ENCODE results near the gene CISD3.

DNA sequence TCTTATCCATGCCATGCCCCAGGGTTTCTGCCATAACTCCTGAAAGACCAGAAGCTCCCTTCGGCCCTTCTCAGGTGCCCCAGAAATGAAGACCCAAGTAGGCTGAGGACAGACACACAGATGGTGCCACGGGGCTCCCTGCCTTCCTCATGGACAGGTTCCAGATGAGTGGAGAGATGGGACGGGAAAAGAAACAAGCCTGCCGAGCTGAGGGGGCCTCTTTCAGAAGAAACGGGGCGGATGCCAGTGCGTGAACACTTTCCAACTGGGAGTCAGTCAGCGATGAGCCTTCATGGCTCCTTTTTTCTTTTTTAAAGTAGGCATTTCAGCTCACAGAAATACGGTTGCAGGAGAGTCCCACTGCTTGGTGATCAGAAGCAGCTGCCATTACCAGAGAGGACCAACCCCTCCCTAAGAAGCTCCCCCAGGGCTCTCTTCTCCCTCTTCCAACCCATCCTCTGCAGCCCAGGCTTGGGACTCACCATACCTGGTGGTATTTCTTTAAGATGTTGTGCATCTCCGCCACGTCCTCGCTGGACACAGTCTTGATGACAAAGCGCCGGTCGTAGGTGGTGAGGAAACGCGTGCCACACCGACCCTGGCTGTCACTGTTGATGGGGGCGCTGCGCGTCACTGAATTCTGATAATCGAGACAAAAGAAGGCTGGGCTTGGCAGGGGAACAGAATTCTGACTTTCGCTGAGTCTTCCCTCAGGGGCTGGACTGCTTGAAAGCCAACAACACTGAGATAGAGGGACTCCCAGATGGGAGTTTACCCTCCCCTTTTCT, 50.0 kb downstream of the CISD3 start:
- TF ChIP-seq GATA2 (IDR thresholded peaks at IDR 0.05; ENCODE audit: low read depth, low read length) (no peak), GATA3 (IDR thresholded peaks at IDR 0.05; ENCODE audit: low read depth, low read length) (no peak)
